Kidney (tissue), 14 donors: ENCODE data around the gene DEPDC5. TPM values are rescaled to one million over a fixed set of nuclear protein-coding genes. Genes with fewer than 3 reads are reported as not detected.

ENCODE experiments used
- DNase-seq, 5 donors: peaks; one replicate each; pipeline ENCODE4 v3.0.0-alpha.2; 2013 to 2020
- FAIRE-seq: peaks from 2 replicates; lab custom pipeline; 2012; peaks lifted over from hg19 to GRCh38; lab: Jason Lieb, UNC
- H3K27ac ChIP-seq, 2 donors: one replicate each; pipeline ENCODE4 v1.7.0; 2013; ENCODE audit warnings: low read depth in 2 of 2, low read length in 2 of 2, inconsistent platforms in 1 of 2
- H3K27me3 ChIP-seq: one replicate; pipeline ENCODE4 v1.7.1; 2013; ENCODE audit warnings: low read length, inconsistent platforms; ENCODE audit not compliant: control insufficient read depth, insufficient read depth
- H3K36me3 ChIP-seq, 3 donors: one replicate each; pipeline versions ENCODE4 v1.7.0 to v1.7.1; 2013; ENCODE audit warnings: low read length in 3 of 3, control low read depth in 1 of 3, inconsistent platforms in 1 of 3; ENCODE audit not compliant: insufficient read depth in 3 of 3, control insufficient read depth in 2 of 3
- H3K4me1 ChIP-seq, 3 donors: one replicate each; pipeline versions ENCODE4 v1.7.0 to v1.7.1; 2013; ENCODE audit warnings: low read length in 3 of 3, inconsistent platforms in 1 of 3, low read depth in 1 of 3; ENCODE audit not compliant: control insufficient read depth in 2 of 3, insufficient read depth in 2 of 3
- H3K4me3 ChIP-seq, 3 donors: one replicate each; pipeline versions ENCODE4 v1.7.0 to v1.8.1; 2013; ENCODE audit warnings: low read length in 3 of 3, control low read depth in 1 of 3, inconsistent platforms in 1 of 3
- H3K9ac ChIP-seq, 3 donors: one replicate each; pipeline versions ENCODE4 v1.7.0 to v1.7.1; 2013; ENCODE audit warnings: low read length in 3 of 3, control low read depth in 1 of 3, inconsistent platforms in 1 of 3
- H3K9me3 ChIP-seq, 3 donors: one replicate each; pipeline versions ENCODE4 v1.7.0 to v1.7.1; 2013; ENCODE audit warnings: low read length in 3 of 3, control low read depth in 1 of 3, inconsistent platforms in 1 of 3; ENCODE audit not compliant: control insufficient read depth in 2 of 3, insufficient read depth in 1 of 3
- intact Hi-C: fragments of 100-400 bp; cut with DNase I; formaldehyde crosslinking; loops from one replicate; pipeline ENCODE4 v1.11.1; 2022
- polyA plus RNA-seq: library from polyadenylated mRNA; stranded (reverse); fragments of 350-450 nt; fragmentation: Illumina TruSeq; extraction: RNeasy Lipid Tissue Mini Kit (QIAGEN cat#74804); gene quantifications from one replicate; pipeline ENCODE4 v1.2.3, GENCODE V29; 2014; ENCODE audit warnings: low read depth, low replicate concordance; ENCODE audit not compliant: insufficient read depth
- total RNA-seq: library from RNA; stranded (reverse); fragmentation: NEBNext Ultra II Directional; extraction: Animal tissue kit (Norgen Biotek cat#: 25700); gene quantifications from one replicate; pipeline ENCODE4 v1.2.1, GENCODE V29; 2021
- TF ChIP-seq, protein P1 (sequence below): IDR thresholded peaks from 3 replicates; pipeline ENCODE4 v1.5.1; 2012; ENCODE audit warnings: mild to moderate bottlenecking, moderate library complexity, borderline replicate concordance; ENCODE audit not compliant: insufficient read depth; ENCODE audit errors: extremely low read depth
- donor health status: control.
- donor health status: control.
- donor health status: control.
- donor health status: control.
- donor health status: control.
- donor health status: DM: yes; HTN: yes; CAD: no.
- donor health status: Normal renal cell carcinoma (clear cell type).

DEPDC5 gene
- total and polyA plus RNA-seq, 2 donors from 2014 or later, result 12.1 to 27.3 TPM

DNA sequence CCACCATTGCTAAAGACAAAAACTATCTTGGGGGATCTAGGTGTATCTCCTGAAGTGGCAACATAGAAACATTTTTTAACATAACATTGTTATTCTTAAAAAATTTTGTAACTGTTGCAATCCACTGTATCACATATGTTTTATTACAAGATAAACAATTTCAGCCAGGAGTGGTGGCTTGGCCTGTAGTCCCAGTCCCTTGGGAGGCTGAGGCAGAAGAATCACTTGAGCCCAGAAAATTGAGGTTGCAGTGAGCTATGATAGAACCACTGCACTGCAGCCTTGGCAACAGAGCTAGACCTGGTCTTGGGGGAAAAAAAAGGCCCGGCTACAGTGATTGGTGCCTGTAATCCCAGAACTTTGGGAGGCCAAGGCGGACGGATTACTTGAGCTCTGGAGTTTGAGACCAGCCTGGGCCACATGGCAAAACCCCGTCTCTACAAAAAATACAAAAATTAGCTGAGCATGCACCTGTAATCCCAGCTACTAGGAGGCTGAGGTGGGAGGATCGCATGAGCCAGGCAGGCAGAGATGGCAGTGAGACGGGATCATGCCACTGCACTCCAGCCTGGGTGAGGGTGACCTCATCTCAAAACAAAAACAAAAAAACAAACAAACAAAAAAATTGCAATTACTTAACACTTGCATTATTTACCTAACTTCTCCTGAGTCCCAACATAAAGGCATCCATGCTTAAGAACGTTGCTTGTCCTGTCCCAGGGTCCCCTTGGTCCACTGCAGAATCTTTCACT is 1.5 kb upstream of the DEPDC5 start:
- TF ChIP-seq, protein P1, sequence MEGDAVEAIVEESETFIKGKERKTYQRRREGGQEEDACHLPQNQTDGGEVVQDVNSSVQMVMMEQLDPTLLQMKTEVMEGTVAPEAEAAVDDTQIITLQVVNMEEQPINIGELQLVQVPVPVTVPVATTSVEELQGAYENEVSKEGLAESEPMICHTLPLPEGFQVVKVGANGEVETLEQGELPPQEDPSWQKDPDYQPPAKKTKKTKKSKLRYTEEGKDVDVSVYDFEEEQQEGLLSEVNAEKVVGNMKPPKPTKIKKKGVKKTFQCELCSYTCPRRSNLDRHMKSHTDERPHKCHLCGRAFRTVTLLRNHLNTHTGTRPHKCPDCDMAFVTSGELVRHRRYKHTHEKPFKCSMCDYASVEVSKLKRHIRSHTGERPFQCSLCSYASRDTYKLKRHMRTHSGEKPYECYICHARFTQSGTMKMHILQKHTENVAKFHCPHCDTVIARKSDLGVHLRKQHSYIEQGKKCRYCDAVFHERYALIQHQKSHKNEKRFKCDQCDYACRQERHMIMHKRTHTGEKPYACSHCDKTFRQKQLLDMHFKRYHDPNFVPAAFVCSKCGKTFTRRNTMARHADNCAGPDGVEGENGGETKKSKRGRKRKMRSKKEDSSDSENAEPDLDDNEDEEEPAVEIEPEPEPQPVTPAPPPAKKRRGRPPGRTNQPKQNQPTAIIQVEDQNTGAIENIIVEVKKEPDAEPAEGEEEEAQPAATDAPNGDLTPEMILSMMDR, result no peak
- H3K9me3 ChIP-seq, result no peaks in the 10 kb centered on the region
- peak overlapping the region in 1 of 3 donors; percentile 96 for H3K9ac ChIP-seq
- intact Hi-C loops, result no loop called here
- peaks cover 3 to 17% (median 11%) of the 10 kb centered on the region in 3 donors for H3K4me1 ChIP-seq
- no peak for FAIRE-seq
- peak overlapping the region in 1 of 2 donors; percentile 99 for H3K27ac ChIP-seq
- DNase-seq, result peak in 2 of 5 donors; percentile 28 to 45
- peak overlapping the region in 1 of 3 donors; percentile 94 for H3K4me3 ChIP-seq
- no peaks in the 10 kb centered on the region for H3K36me3 ChIP-seq
- H3K27me3 ChIP-seq, result no peaks in the 10 kb centered on the region

DNA sequence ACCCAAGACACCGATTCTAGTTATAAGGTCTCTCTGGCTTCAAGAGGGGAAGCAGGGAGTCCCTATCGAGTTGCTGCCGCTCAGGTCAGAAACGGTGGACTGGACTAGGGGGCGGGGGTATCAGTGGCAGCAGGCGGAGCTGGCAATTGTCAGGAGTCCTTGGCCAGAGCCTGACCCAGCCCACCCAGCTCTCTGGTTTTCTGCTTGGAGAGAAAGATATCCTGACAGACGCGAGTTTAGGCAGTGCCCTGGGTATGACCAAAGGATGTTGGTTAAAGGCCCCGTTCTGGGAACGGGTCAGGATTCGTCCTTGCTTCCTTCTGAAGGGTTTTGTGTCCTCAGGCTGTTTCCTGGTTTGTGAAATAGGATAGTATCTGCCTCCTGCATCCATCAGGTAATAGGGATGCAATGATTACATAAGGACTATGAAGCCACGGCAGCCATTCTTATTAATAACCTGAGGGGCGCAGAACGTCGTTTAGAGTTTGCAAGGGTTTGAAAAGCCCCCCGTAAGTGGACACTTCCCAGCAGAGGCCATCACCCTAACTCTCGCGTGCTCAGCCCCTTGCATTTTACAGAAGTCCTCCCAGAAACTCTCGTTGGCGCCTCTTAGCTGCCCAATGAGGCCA is 700 bp upstream of the DEPDC5 start:
- DNase-seq (peak; percentile 78 to 91 (median 84)), FAIRE-seq (no peak)
- Histone ChIP-seq H3K27me3 (no peaks in the 10 kb centered on the region), H3K36me3 (peaks cover 0 to 1% (median 0%) of the 10 kb centered on the region in 3 donors), H3K4me3 (peak overlapping the region; percentile 82 to 94 (median 92)), H3K9ac (peak overlapping the region; percentile 80 to 96 (median 93)), H3K9me3 (no peaks in the 10 kb centered on the region), H3K4me1 (peaks cover 3 to 17% (median 11%) of the 10 kb centered on the region in 3 donors), H3K27ac (peak overlapping the region; percentile 95 to 99)
- TF ChIP-seq, protein P1, result no peak
- intact Hi-C loops, result no loop called here

DNA sequence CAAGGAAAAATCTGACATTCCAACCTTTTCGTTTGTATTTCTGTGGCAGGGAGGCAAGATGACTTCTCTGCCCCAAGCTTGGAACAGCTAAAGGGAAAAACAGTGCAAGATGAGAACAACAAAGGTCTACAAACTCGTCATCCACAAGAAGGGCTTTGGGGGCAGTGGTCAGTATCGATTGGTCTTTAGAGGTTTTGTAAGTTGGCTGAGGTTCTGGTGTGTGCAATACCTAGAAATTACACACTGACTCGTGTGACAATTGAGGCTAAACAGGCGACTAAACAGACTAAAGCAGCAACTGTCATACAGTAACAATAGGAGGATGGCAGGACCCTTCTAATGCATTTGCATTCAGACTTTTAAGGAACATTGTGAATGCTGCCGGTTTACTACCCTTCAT is 994 bp downstream of the DEPDC5 start:
- no peak for DNase-seq
- TF ChIP-seq, protein P1, result no peak
- intact Hi-C loops, result no loop called here
- H3K9ac ChIP-seq, result peak overlapping the region; percentile 11 to 79 (median 52)
- H3K36me3 ChIP-seq, result peaks cover 0 to 9% (median 2%) of the 10 kb centered on the region in 3 donors
- H3K27ac ChIP-seq, result peak overlapping the region in 1 of 2 donors; percentile 40
- H3K4me3 ChIP-seq, result peak overlapping the region; percentile 83 to 94 (median 90)
- FAIRE-seq, result no peak
- peaks cover 3 to 12% (median 11%) of the 10 kb centered on the region in 3 donors for H3K4me1 ChIP-seq
- H3K27me3 ChIP-seq, result no peaks in the 10 kb centered on the region
- no peaks in the 10 kb centered on the region for H3K9me3 ChIP-seq
